Subcutaneous adipose tissue (tissue), 4 donors: ENCODE results near the gene SELENON. TPM values are rescaled to one million over a fixed set of nuclear protein-coding genes. Genes with fewer than 3 reads are reported as not detected.

Source experiments
- total RNA-seq, 4 donors: library from RNA; depleted of rRNA; stranded (reverse); fragments of >200 nt; gene quantifications; one replicate each; pipeline ENCODE4 v1.1.0, GENCODE V29; 2016
- TF ChIP-seq, protein P1 (sequence below): fragments of 450-650 bp; IDR thresholded peaks from one replicate; pipeline ENCODE4 v1.5.1; 2016; ENCODE audit warnings: low read depth, mild to moderate bottlenecking, control low read depth, antibody characterized with exemption, moderate library complexity

SELENON gene
- total RNA-seq, 4 donors from 2014 or later, result 20.9 to 52.0 (median 25.2) TPM

DNA sequence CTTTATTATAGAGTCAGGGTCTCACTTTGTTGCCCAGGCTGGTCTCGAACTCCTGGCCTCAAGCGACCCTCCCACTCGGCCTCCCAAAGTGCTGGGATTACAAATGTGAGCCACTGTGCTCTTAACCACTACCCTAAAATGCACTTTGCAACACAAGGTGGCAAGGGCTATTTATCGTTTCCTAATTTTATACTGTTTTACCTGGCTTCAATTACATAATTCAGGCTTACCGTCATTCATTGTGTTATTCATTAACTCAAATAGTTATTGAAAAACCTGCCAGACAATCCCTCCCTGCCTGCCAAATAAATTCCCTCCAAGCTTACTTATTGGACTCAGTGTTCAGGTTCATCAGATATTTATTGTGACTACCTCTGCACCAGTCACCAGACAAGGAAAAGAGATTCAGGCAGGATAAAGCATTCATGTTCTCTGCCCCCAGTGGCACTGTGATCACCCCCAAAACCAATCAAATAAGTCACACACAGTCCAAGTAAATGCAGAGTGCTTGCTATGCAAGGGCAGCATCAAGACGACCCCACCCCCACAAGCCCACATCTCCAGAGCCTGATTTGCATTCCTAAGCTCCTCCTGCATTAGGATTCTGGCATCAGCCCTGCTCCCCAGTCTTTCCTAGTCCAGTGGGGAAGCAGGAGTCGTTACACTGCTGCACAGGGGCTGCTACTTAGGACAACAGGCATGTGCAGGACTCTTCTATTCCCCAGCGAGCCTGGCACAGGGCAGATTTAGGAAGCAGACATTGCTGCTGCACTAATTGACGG lies 67.4 kb downstream of the SELENON start:
- TF ChIP-seq, protein P1, sequence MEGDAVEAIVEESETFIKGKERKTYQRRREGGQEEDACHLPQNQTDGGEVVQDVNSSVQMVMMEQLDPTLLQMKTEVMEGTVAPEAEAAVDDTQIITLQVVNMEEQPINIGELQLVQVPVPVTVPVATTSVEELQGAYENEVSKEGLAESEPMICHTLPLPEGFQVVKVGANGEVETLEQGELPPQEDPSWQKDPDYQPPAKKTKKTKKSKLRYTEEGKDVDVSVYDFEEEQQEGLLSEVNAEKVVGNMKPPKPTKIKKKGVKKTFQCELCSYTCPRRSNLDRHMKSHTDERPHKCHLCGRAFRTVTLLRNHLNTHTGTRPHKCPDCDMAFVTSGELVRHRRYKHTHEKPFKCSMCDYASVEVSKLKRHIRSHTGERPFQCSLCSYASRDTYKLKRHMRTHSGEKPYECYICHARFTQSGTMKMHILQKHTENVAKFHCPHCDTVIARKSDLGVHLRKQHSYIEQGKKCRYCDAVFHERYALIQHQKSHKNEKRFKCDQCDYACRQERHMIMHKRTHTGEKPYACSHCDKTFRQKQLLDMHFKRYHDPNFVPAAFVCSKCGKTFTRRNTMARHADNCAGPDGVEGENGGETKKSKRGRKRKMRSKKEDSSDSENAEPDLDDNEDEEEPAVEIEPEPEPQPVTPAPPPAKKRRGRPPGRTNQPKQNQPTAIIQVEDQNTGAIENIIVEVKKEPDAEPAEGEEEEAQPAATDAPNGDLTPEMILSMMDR, result no peak

Other genes with a start within 250 kb of the SELENON start
- 10 to 100 TPM; 11.0 to 20.9 (median 15.9) TPM for gene MAN1C1, start 183.4 kb upstream of the SELENON start, total RNA-seq
- 10 to 100 TPM; 53.6 to 89.5 (median 60.4) TPM for gene MTFR1L, start 19.8 kb downstream of the SELENON start, total RNA-seq
- gene AUNIP, start 59.3 kb downstream of the SELENON start, total RNA-seq, result 1 to 10 TPM in 1 of 4 donors, not detected in 3; 1.9 TPM
- 1 to 10 TPM; 2.3 to 5.3 (median 3.8) TPM for gene PAQR7, start 75.5 kb downstream of the SELENON start, total RNA-seq
- 10 to 100 TPM; 20.3 to 89.6 (median 32.0) TPM for gene STMN1, start 106.2 kb downstream of the SELENON start, total RNA-seq
- gene PAFAH2, start 197.9 kb downstream of the SELENON start, total RNA-seq, result 10 to 100 TPM in 1 of 4 donors, 1 to 10 TPM in 3; 6.7 to 12.6 (median 9.1) TPM
- not detected for gene EXTL1, start 221.6 kb downstream of the SELENON start, total RNA-seq
- gene SLC30A2, start 245.9 kb downstream of the SELENON start, total RNA-seq, result under 1 TPM in 1 of 4 donors, not detected in 3; 0.22 TPM